Pericardium fibroblast (primary cell): ENCODE results near the gene THBS3. TPM values are rescaled to one million over a fixed set of nuclear protein-coding genes. Genes with fewer than 3 reads are reported as not detected.

Experiments
- total RNA-seq: library from RNA; depleted of rRNA; stranded (reverse); fragments of >200 nt; gene quantifications from 2 replicates; pipeline ENCODE4 v1.2.3, GENCODE V29; 2015

The THBS3 gene
- total RNA-seq = 23.6 and 32.7 TPM in 2 replicates

GRCh38 chr1:155207806-155208540 is at the start of gene THBS3:
THBS3 (minus strand) TSS chr1:155207897; CDS start chr1:155207876, 21 bp downstream.

GRCh38 chr1:155255243-155256007 is 47.7 kb upstream of the THBS3 start, which contains the start of gene ENTREP3:
ENTREP3 (minus strand) TSS chr1:155255483; CDS start chr1:155254877, 606 bp downstream.

DNA sequence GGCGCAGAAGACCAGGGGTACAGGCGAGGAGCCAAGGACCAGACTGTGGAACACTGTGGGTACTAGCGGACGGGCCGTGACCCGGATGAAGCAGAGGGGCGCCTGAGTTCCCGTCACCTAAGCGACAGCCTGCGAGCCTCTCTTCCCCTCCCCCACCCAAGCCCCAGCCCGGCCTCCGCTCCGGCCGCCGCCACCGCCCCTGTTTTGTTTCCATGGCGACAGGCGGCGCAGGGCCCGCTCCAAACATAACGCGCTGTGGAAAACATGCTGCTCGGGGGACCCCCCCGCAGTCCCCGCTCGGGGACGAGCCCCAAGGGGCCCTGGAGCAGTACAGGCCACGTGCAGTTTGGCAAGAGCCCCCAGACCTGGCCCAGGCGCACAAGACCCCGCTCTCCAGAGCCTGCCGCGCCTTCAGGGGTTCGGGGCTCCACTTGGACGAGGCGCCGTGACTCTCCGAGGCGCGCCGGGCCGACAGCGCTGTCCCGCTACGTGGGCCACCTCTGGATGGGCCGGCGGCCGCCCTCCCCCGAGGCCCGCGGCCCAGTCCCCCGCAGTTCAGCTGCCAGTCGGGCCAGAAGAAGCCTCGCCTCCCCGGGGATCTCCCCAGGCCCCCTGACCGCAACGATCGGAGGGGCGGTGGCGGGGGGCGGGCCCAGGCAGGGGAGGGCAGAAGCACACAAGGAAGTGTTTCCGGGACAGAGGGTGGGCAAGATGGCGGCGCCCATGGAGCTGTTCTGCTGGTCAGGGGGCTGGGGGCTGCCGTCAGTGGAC is 1.0 kb upstream of the THBS3 start, which contains the start of gene MTX1:
TSS of gene MTX1 (plus strand) at position 155 of the 771 bp plus-strand sequence. CDS start at position 265, 110 bp downstream.

DNA sequence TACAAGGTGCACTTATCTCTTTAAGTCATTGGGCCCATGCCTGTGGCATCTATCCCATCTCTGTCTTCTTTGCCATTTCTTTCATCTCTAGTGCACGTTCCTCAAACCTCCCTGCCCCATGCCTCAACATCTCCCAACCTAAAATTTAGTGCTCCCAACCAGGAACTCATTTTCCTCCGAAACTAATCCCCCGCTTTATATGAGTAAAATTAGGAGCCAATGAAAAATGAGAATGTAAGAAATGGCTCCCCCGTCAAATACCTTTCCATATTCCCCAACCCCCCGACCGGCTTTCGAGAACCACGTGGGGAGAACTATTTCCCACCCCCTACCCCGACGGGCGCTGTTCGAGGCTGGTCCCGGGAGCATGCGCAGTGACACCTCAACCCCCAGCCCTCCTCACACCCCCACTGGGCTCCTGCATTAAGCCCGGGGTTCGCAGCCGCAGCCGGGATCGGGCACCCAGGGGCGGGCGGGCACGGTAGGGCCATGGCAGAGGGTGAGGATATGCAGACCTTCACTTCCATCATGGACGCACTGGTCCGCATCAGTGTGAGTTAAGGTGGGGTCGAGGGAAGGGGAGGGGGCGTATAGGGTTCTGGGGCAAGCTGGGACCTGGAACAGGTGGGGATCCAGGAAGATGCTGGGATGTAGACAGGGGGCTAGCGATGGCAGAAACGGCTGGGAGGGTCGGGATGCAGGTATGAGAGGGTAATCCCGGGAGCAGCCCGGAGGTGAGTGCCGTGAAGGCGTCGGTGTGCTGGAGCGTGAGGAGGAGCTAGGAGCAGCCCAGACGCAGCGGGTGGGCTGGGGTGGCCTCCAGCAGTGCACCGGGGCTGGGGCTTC is 34.0 kb downstream of the THBS3 start, which contains the start of gene TRIM46:
TSS of gene TRIM46 (plus strand) at position 372 of the 846 bp plus-strand sequence. CDS start at position 490, 118 bp downstream.

GRCh38 chr1:155172732-155173477 is 34.8 kb downstream of the THBS3 start, which contains the start of gene KRTCAP2:
KRTCAP2 (minus strand) TSS chr1:155173304; CDS start chr1:155173224, 80 bp downstream.

Other genes starting within 250 kb of the THBS3 start
- 11.3 and 18.2 TPM in 2 replicates for gene PYGO2, start 246.1 kb downstream of the THBS3 start, total RNA-seq
- 188 and 214 TPM in 2 replicates for gene SHC1, start 237.2 kb downstream of the THBS3 start, total RNA-seq
- 22.6 and 36.2 TPM in 2 replicates for gene CKS1B, start 233.2 kb downstream of the THBS3 start, total RNA-seq
- 18.4 and 18.5 TPM in 2 replicates for gene FLAD1, start 224.6 kb downstream of the THBS3 start, total RNA-seq
- gene LENEP, start 214.3 kb downstream of the THBS3 start, total RNA-seq = not detected in 2 replicates
- 12.3 and 21.6 TPM in 2 replicates for gene ZBTB7B, start 205.1 kb downstream of the THBS3 start, total RNA-seq
- gene DCST2, start 174.1 kb downstream of the THBS3 start, total RNA-seq = not detected in 2 replicates
- gene DCST1, start 174.1 kb downstream of the THBS3 start, total RNA-seq = not detected in 2 replicates
- 94.3 and 109 TPM in 2 replicates for gene ADAM15, start 156.6 kb downstream of the THBS3 start, total RNA-seq
- gene EFNA4, start 144.2 kb downstream of the THBS3 start, total RNA-seq = 7.9 and 9.1 TPM in 2 replicates
- gene EFNA3, start 129.1 kb downstream of the THBS3 start, total RNA-seq = 2.3 and 4.9 TPM in 2 replicates
- gene EFNA1, start 80.0 kb downstream of the THBS3 start, total RNA-seq = 3.6 and 10.2 TPM in 2 replicates
- 34.8 and 37.5 TPM in 2 replicates for gene SLC50A1, start 72.0 kb downstream of the THBS3 start, total RNA-seq
- gene DPM3, start 67.4 kb downstream of the THBS3 start, total RNA-seq = 35.0 and 39.2 TPM in 2 replicates
- 149 and 159 TPM in 2 replicates for gene KRTCAP2, start 34.6 kb downstream of the THBS3 start, total RNA-seq
- 1.1 and 1.3 TPM in 2 replicates for gene TRIM46, start 34.0 kb downstream of the THBS3 start, total RNA-seq
- gene MTX1, start 798 bp upstream of the THBS3 start, total RNA-seq = 48.7 and 61.6 TPM in 2 replicates
- gene ENTREP3, start 47.6 kb upstream of the THBS3 start, total RNA-seq = 19.4 and 25.4 TPM in 2 replicates
- gene SCAMP3, start 54.5 kb upstream of the THBS3 start, total RNA-seq = 61.1 and 77.8 TPM in 2 replicates
- 20.5 and 21.6 TPM in 2 replicates for gene CLK2, start 65.6 kb upstream of the THBS3 start, total RNA-seq
- 1.2 and 2.3 TPM in 2 replicates for gene HCN3, start 69.6 kb upstream of the THBS3 start, total RNA-seq
- gene PKLR, start 93.5 kb upstream of the THBS3 start, total RNA-seq = not detected in 2 replicates
- gene FDPS, start 101.0 kb upstream of the THBS3 start, total RNA-seq = 218 and 306 TPM in 2 replicates
- gene RUSC1, start 113.0 kb upstream of the THBS3 start, total RNA-seq = 31.9 and 37.2 TPM in 2 replicates